HG03571 (cell line): ENCODE data around the gene TRMT44.
"Not testable (repeated sequence)": the region's sequence is repeated elsewhere in the genome, so short reads cannot be mapped to it uniquely, and the experiment has no call there.

ENCODE experiments used
- ATAC-seq: cut with Tn5 transposase; IDR thresholded peaks from one replicate; pipeline ENCODE4 v1.9.1; 2021; ENCODE audit not compliant: unreplicated experiment

The TRMT44 gene

GRCh38 chr4:8406887-8407286 is 33.7 kb upstream of the TRMT44 start:
- ATAC-seq: not testable (repeated sequence)

- no peak for ATAC-seq
Measured at GRCh38 chr4:8407316-8407715, 33.3 kb upstream of the TRMT44 start.

- ATAC-seq: no peak
Measured at GRCh38 chr4:8407756-8408155, 32.8 kb upstream of the TRMT44 start.

- no peak for ATAC-seq
Measured at GRCh38 chr4:8409264-8410065, 31.1 kb upstream of the TRMT44 start.

GRCh38 chr4:8410066-8410625 is 30.4 kb upstream of the TRMT44 start:
- no peak for ATAC-seq

GRCh38 chr4:8410641-8411271 is 29.8 kb upstream of the TRMT44 start:
- no peak for ATAC-seq

- ATAC-seq: no peak
Measured at GRCh38 chr4:8411351-8412180, 29.0 kb upstream of the TRMT44 start.

- no peak for ATAC-seq
Measured at GRCh38 chr4:8412288-8412687, 28.3 kb upstream of the TRMT44 start.

- no peak for ATAC-seq
Measured at GRCh38 chr4:8414377-8414776, 26.2 kb upstream of the TRMT44 start.

GRCh38 chr4:8417071-8417614 is 23.4 kb upstream of the TRMT44 start:
- ATAC-seq: no peak

GRCh38 chr4:8419222-8420041 is 21.1 kb upstream of the TRMT44 start:
- ATAC-seq: peak; percentile 57

GRCh38 chr4:8420151-8420550 is 20.4 kb upstream of the TRMT44 start:
- not testable (repeated sequence) for ATAC-seq

- no peak for ATAC-seq
Measured at GRCh38 chr4:8422327-8422726, 18.2 kb upstream of the TRMT44 start.

- no peak for ATAC-seq
Measured at GRCh38 chr4:8422786-8423185, 17.8 kb upstream of the TRMT44 start.

GRCh38 chr4:8427262-8427661 is 13.3 kb upstream of the TRMT44 start:
- no peak for ATAC-seq

- ATAC-seq: peak; percentile 45
Measured at GRCh38 chr4:8427761-8428287, 12.8 kb upstream of the TRMT44 start.

GRCh38 chr4:8428288-8429097 is 12.1 kb upstream of the TRMT44 start:
- ATAC-seq: peak; percentile 91

GRCh38 chr4:8431553-8431952 is 9.0 kb upstream of the TRMT44 start:
- ATAC-seq: no peak

GRCh38 chr4:8433136-8433535 is 7.4 kb upstream of the TRMT44 start:
- no peak for ATAC-seq
